ENCODE results near the gene KRTAP22-1.

KRTAP22-1 gene

GRCh38 chr21:30620522-30620921, 19.6 kb downstream of the KRTAP22-1 start, which contains the start of gene KRTAP20-4:
KRTAP20-4 (plus strand) TSS chr21:30620627.
- DNase-seq (ENCODE audit: low read depth), result no peak
- H3K4me3 ChIP-seq (ENCODE audit: low read depth, low read length), result no peak within 1 kb of the TSS

GRCh38 chr21:30623362-30623761, 22.5 kb downstream of the KRTAP22-1 start:
- DNase-seq (ENCODE audit: low read depth), result no peak
- H3K4me3 ChIP-seq (ENCODE audit: low read depth, low read length), result no peak overlapping the region

- no peak overlapping the region for H3K4me3 ChIP-seq (ENCODE audit: low read depth, low read length)
- no peak for DNase-seq (ENCODE audit: low read depth)
Observed at GRCh38 chr21:30625449-30626165, 24.7 kb downstream of the KRTAP22-1 start.

GRCh38 chr21:30628109-30628508, 27.2 kb downstream of the KRTAP22-1 start:
- DNase-seq (ENCODE audit: low read depth), result no peak
- H3K4me3 ChIP-seq (ENCODE audit: low read depth, low read length), result no peak overlapping the region

- DNase-seq (ENCODE audit: low read depth), result no peak
- H3K4me3 ChIP-seq (ENCODE audit: low read depth, low read length), result no peak overlapping the region
Observed at GRCh38 chr21:30629200-30629599, 28.3 kb downstream of the KRTAP22-1 start.

GRCh38 chr21:30634906-30635305, 34.0 kb downstream of the KRTAP22-1 start, which contains the start of gene KRTAP20-2:
KRTAP20-2 (plus strand) TSS chr21:30635206; CDS start chr21:30635264, 58 bp downstream.
- DNase-seq (ENCODE audit: low read depth), result no peak
- no peak within 1 kb of the TSS for H3K4me3 ChIP-seq (ENCODE audit: low read depth, low read length)

GRCh38 chr21:30638686-30639085, 37.8 kb downstream of the KRTAP22-1 start:
- H3K4me3 ChIP-seq (ENCODE audit: low read depth, low read length), result no peak overlapping the region

GRCh38 chr21:30642564-30642963, 41.7 kb downstream of the KRTAP22-1 start, which contains the start of gene KRTAP20-3:
KRTAP20-3 (plus strand) TSS chr21:30642864.
- DNase-seq (ENCODE audit: low read depth), result no peak

More at GRCh38 chr21:30638686-30639085, 37.8 kb downstream of the KRTAP22-1 start:
- no peak for DNase-seq (ENCODE audit: low read depth)

GRCh38 chr21:30646904-30647414, 46.1 kb downstream of the KRTAP22-1 start:
- H3K4me3 ChIP-seq (ENCODE audit: low read depth, low read length), result no peak overlapping the region
- DNase-seq (ENCODE audit: low read depth), result no peak

More at GRCh38 chr21:30642564-30642963, 41.7 kb downstream of the KRTAP22-1 start, which contains the start of gene KRTAP20-3:
- H3K4me3 ChIP-seq (ENCODE audit: low read depth, low read length), result no peak within 1 kb of the TSS
